Astrocyte of the spinal cord (primary cell): ENCODE results near the gene NIPAL3.

Experiments used
- DNase-seq: peaks from one replicate; pipeline ENCODE4 v3.0.0; 2011; ENCODE audit warnings: low read depth, low spot score
- H3K4me3 ChIP-seq: 2 replicates; pipeline ENCODE4 v1.5.1; 2011; ENCODE audit warnings: low read depth, mild to moderate bottlenecking, low read length, moderate library complexity
- in situ Hi-C: cut with HindIII; loops from 2 replicates; pipeline ENCODE4 v1.10.0; 2017; ENCODE audit warnings: low sequenced_read_pairs
- TF ChIP-seq, protein P1 (sequence below): IDR thresholded peaks from 2 replicates; pipeline ENCODE4 v1.5.1; 2012; ENCODE audit warnings: low read depth, mild to moderate bottlenecking, low read length, inconsistent platforms

The NIPAL3 gene

GRCh38 chr1:24384251-24385090 lies 31.1 kb upstream of the NIPAL3 start:
- in situ Hi-C loops, result no loop called here
- TF ChIP-seq, protein P1, sequence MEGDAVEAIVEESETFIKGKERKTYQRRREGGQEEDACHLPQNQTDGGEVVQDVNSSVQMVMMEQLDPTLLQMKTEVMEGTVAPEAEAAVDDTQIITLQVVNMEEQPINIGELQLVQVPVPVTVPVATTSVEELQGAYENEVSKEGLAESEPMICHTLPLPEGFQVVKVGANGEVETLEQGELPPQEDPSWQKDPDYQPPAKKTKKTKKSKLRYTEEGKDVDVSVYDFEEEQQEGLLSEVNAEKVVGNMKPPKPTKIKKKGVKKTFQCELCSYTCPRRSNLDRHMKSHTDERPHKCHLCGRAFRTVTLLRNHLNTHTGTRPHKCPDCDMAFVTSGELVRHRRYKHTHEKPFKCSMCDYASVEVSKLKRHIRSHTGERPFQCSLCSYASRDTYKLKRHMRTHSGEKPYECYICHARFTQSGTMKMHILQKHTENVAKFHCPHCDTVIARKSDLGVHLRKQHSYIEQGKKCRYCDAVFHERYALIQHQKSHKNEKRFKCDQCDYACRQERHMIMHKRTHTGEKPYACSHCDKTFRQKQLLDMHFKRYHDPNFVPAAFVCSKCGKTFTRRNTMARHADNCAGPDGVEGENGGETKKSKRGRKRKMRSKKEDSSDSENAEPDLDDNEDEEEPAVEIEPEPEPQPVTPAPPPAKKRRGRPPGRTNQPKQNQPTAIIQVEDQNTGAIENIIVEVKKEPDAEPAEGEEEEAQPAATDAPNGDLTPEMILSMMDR, result no peak
- DNase-seq, result peak; percentile 80
- no peak overlapping the region for H3K4me3 ChIP-seq

DNA sequence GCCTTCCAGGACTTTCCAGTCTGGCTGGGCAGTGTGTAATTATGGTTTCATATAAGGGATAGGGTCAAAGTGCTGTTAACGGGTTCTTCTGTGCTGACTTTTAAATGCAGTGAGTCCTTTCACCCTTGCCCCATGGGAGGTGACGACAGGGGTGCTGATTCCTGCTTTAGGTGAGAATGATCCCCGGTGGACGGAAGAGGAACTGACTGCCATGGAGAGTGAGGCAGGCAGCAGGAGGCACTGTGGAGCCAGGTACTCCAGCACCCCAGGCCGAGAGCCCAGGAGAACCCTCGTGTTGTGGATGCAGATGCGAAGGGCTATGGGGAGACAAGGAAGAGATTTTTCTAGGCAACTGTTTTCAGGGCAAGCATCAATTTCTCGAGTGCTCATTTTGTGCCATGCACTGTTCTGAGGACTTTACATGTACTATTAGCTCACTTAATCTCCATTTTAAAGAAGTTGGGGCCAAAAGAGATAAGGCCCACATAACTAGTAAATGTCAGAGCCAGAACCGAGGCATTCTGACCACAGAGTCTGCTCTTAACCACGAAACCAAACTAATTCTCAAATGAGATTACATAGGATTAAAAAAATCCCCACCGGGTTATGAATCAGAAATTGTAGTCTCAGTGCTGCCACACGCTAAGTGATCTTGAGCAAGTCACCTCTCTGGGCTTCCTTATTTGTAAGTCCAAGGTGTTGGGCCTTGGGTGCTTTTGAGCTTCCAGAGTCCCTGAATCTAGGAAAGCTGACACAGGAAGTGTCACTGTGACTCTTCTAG lies 30.3 kb upstream of the NIPAL3 start:
- H3K4me3 ChIP-seq, result no peak overlapping the region
- TF ChIP-seq, protein P1, result peak; percentile 60
- peak; percentile 39 for DNase-seq
- in situ Hi-C loops, result no loop called here

DNA sequence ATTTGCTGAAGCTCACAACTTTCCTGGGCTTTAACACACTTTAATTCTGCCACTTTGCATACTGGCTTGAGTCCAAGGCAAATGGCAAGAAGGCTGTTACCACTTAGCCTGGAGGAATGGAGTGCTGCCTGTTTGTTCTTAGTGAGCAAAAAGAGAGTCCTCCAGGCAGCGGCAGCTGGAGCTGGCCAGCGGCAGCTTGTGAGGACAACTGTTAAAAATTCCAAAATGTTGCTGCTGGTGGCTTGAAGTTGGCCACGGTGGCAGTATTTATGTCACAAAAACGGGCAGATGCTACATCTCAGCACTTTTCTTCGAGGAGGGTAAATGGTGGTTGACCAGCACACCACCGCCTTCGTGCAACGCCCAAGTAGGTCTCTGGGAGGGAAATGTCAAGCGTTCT lies 29.4 kb upstream of the NIPAL3 start:
- no peak overlapping the region for H3K4me3 ChIP-seq
- DNase-seq, result no peak
- in situ Hi-C loops, result no loop called here
- TF ChIP-seq, protein P1, result no peak

DNA sequence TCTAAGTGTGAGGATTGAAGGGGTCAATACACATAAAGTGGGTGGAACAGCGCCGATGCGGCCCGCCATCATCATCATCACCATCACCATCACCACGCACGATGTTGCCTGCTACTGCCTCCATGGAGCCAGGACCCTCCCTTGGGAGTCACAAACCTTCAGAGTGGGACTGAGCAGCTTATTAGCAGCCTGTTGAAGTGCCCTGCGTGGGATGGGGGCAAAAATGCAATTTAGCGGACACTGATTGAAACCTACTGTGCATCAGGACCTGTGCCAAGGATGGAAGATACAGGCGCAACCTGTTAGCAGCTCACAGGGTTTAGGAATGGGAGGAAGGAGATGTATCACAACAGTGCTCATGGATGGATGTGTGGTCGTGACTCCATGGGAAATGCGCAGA lies 28.7 kb upstream of the NIPAL3 start:
- in situ Hi-C loops, result no loop called here
- TF ChIP-seq, protein P1, result no peak
- H3K4me3 ChIP-seq, result no peak overlapping the region
- DNase-seq, result no peak

GRCh38 chr1:24387636-24388175 lies 27.9 kb upstream of the NIPAL3 start:
- no peak for DNase-seq
- in situ Hi-C loops, result no loop called here
- TF ChIP-seq, protein P1, result no peak
- H3K4me3 ChIP-seq, result no peak overlapping the region

- H3K4me3 ChIP-seq, result no peak overlapping the region
- TF ChIP-seq, protein P1, result no peak
- in situ Hi-C loops, result no loop called here
- DNase-seq, result no peak
These were observed 27.2 kb upstream of the NIPAL3 start for GRCh38 chr1:24388331-24388885.
